Measurements from ENCODE around the gene RPS21. TPM values are rescaled to one million over a fixed set of nuclear protein-coding genes. Genes with fewer than 3 reads are reported as not detected.

The RPS21 gene
- total and polyA plus RNA-seq, 10 donors: 1,168 to 11,722 (median 3,328) TPM

GRCh38 chr20:62416651-62417637 lies 30.0 kb downstream of the RPS21 start:
- no peak overlapping the region for H3K4me3 ChIP-seq
- intact Hi-C loops (cut with DNase I; ENCODE audit: low total_unique reads): no loop called here
- DNase-seq: no peak
- no peak overlapping the region for H3K27ac ChIP-seq
- no peaks in the 10 kb centered on the region for H3K36me3 ChIP-seq
- TF ChIP-seq POLR2A (IDR thresholded peaks at IDR 0.05): no peak
- TF ChIP-seq CTCF (IDR thresholded peaks at IDR 0.05 in 8 of 11, conservative IDR thresholded peaks at IDR 0.05 in 3 of 11): no peak
- TF ChIP-seq POLR2AphosphoS5 (IDR thresholded peaks at IDR 0.05): no peak
- no peaks in the 10 kb centered on the region for H3K9me3 ChIP-seq
- WGBS, 5 donors: 76 to 85% (median 83%) methylated on average over 32 to 43 of the region's 43 CpGs
- H3K27me3 ChIP-seq (replicated peaks in 1 of 7): peaks cover 0 to 55% (median 9%) of the 10 kb centered on the region in 7 donors
- peaks cover 0 to 3% (median 0%) of the 10 kb centered on the region in 6 donors for H3K4me1 ChIP-seq

GRCh38 chr20:62417981-62418708 lies 31.2 kb downstream of the RPS21 start:
- DNase-seq: no peak
- Histone ChIP-seq H3K9me3 (no peaks in the 10 kb centered on the region), H3K27ac (no peak overlapping the region), H3K36me3 (no peaks in the 10 kb centered on the region), H3K27me3 (replicated peaks in 1 of 7) (peaks cover 0 to 60% (median 12%) of the 10 kb centered on the region in 7 donors), H3K4me3 (no peak overlapping the region), H3K4me1 (no peaks in the 10 kb centered on the region)
- 78 to 83% (median 81%) methylated on average over 18 to 25 of the region's 25 CpGs for WGBS, 5 donors
- intact Hi-C loops (cut with DNase I; ENCODE audit: low total_unique reads): no loop called here
- TF ChIP-seq POLR2AphosphoS5 (IDR thresholded peaks at IDR 0.05): no peak
- no peak for TF ChIP-seq POLR2A (IDR thresholded peaks at IDR 0.05)
- TF ChIP-seq CTCF (IDR thresholded peaks at IDR 0.05 in 8 of 11, conservative IDR thresholded peaks at IDR 0.05 in 3 of 11): no peak

- no peak overlapping the region for H3K4me3 ChIP-seq
- TF ChIP-seq POLR2AphosphoS5 (IDR thresholded peaks at IDR 0.05) (no peak), POLR2A (IDR thresholded peaks at IDR 0.05) (no peak), CTCF (IDR thresholded peaks at IDR 0.05 in 8 of 11, conservative IDR thresholded peaks at IDR 0.05 in 3 of 11) (no peak)
- DNase-seq: no peak
- 64 to 85% (median 79%) methylated on average over 5 to 19 of the region's 19 CpGs for WGBS, 5 donors
- no peaks in the 10 kb centered on the region for H3K36me3 ChIP-seq
- H3K4me1 ChIP-seq: no peaks in the 10 kb centered on the region
- peaks cover 0 to 67% (median 18%) of the 10 kb centered on the region in 7 donors for H3K27me3 ChIP-seq (replicated peaks in 1 of 7)
- intact Hi-C loops (cut with DNase I; ENCODE audit: low total_unique reads): no loop called here
- H3K27ac ChIP-seq: no peak overlapping the region
- no peaks in the 10 kb centered on the region for H3K9me3 ChIP-seq
Observed at GRCh38 chr20:62418709-62419487, 32.0 kb downstream of the RPS21 start.
